Measurements from ENCODE around the gene MAN1C1.
"Not testable (repeated sequence)": the region's sequence is repeated elsewhere in the genome, so short reads cannot be mapped to it uniquely, and the experiment has no call there.

MAN1C1 gene

GRCh38 chr1:25733271-25733670, 116.7 kb downstream of the MAN1C1 start:
- H3K4me3 ChIP-seq (ENCODE audit: low read depth, low read length): no peak overlapping the region
- DNase-seq (ENCODE audit: low read depth): no peak
- no peak for TF ChIP-seq CTCF (conservative IDR thresholded peaks at IDR 0.05; ENCODE audit: low read depth, low read length)

- DNase-seq (ENCODE audit: low read depth); H3K4me3 ChIP-seq (ENCODE audit: low read depth, low read length): not testable (repeated sequence)
These were observed 118.4 kb downstream of the MAN1C1 start for GRCh38 chr1:25734991-25735390.

- H3K4me3 ChIP-seq (ENCODE audit: low read depth, low read length): no peak overlapping the region
- no peak for TF ChIP-seq CTCF (conservative IDR thresholded peaks at IDR 0.05; ENCODE audit: low read depth, low read length)
- no peak for DNase-seq (ENCODE audit: low read depth)
These were observed 119.5 kb downstream of the MAN1C1 start for GRCh38 chr1:25735956-25736529.

GRCh38 chr1:25737130-25737529, 120.5 kb downstream of the MAN1C1 start:
- no peak for TF ChIP-seq CTCF (conservative IDR thresholded peaks at IDR 0.05; ENCODE audit: low read depth, low read length)
- no peak for DNase-seq (ENCODE audit: low read depth)
- H3K4me3 ChIP-seq (ENCODE audit: low read depth, low read length): no peak overlapping the region

- H3K4me3 ChIP-seq (ENCODE audit: low read depth, low read length): no peak overlapping the region
- DNase-seq (ENCODE audit: low read depth): no peak
- no peak for TF ChIP-seq CTCF (conservative IDR thresholded peaks at IDR 0.05; ENCODE audit: low read depth, low read length)
These were observed 121.9 kb downstream of the MAN1C1 start for GRCh38 chr1:25738499-25738898.

- no peak overlapping the region for H3K4me3 ChIP-seq (ENCODE audit: low read depth, low read length)
- DNase-seq (ENCODE audit: low read depth): no peak
- TF ChIP-seq CTCF (conservative IDR thresholded peaks at IDR 0.05; ENCODE audit: low read depth, low read length): no peak
These were observed 122.8 kb downstream of the MAN1C1 start for GRCh38 chr1:25739341-25739740.

GRCh38 chr1:25740071-25740470, 123.5 kb downstream of the MAN1C1 start:
- DNase-seq (ENCODE audit: low read depth): no peak
- H3K4me3 ChIP-seq (ENCODE audit: low read depth, low read length): no peak overlapping the region
- no peak for TF ChIP-seq CTCF (conservative IDR thresholded peaks at IDR 0.05; ENCODE audit: low read depth, low read length)

Measured in choroid plexus epithelial cell (primary cell).